Fibroblast of pulmonary artery (primary cell): Measurements from ENCODE around the gene CCDC198.

Experiments used
- DNase-seq: peaks from one replicate; pipeline ENCODE4 v3.0.0-alpha.2; 2010; ENCODE audit warnings: low read depth
- H3K4me3 ChIP-seq: replicated peaks from 2 replicates; pipeline ENCODE4 v1.5.1; 2011; ENCODE audit warnings: low read depth, mild to moderate bottlenecking, control low read depth, low read length, moderate library complexity
- CTCF ChIP-seq: IDR thresholded peaks from 2 replicates; pipeline ENCODE4 v1.5.1; 2011; ENCODE audit warnings: mild to moderate bottlenecking, control low read depth, low read length, inconsistent platforms; ENCODE audit errors: missing control alignments

The CCDC198 gene

GRCh38 chr14:57420033-57420432 is 73.6 kb downstream of the CCDC198 start:
- no peak overlapping the region for H3K4me3 ChIP-seq
- no peak for TF ChIP-seq CTCF
- DNase-seq, result no peak
